ENCODE results near the gene DNAJB8.

DNAJB8 gene

GRCh38 chr3:128470134-128470899 lies 3.6 kb upstream of the DNAJB8 start:
- Histone ChIP-seq H3K27me3 (replicated peaks; ENCODE audit: control insufficient read depth, insufficient read depth, low read length) (peaks cover 84% of the 10 kb centered on the region), H3K36me3 (ENCODE audit: control insufficient read depth, insufficient read depth, low read length, severe bottlenecking) (no peaks in the 10 kb centered on the region), H3K9ac (ENCODE audit: low read length) (no peak overlapping the region), H3K4me1 (ENCODE audit: control insufficient read depth, insufficient read depth, low read length) (no peaks in the 10 kb centered on the region), H3K4me3 (ENCODE audit: low read length) (no peak overlapping the region), H3K9me3 (ENCODE audit: control insufficient read depth, low read length) (peaks cover 8% of the 10 kb centered on the region)
- DNase-seq (ENCODE audit: low read depth) = no peak

- Histone ChIP-seq H3K9ac (ENCODE audit: low read length) (no peak overlapping the region), H3K9me3 (ENCODE audit: control insufficient read depth, low read length) (peaks cover 8% of the 10 kb centered on the region), H3K4me1 (ENCODE audit: control insufficient read depth, insufficient read depth, low read length) (no peaks in the 10 kb centered on the region), H3K4me3 (ENCODE audit: low read length) (no peak overlapping the region), H3K27me3 (replicated peaks; ENCODE audit: control insufficient read depth, insufficient read depth, low read length) (peaks cover 83% of the 10 kb centered on the region), H3K36me3 (ENCODE audit: control insufficient read depth, insufficient read depth, low read length, severe bottlenecking) (no peaks in the 10 kb centered on the region)
- no peak for DNase-seq (ENCODE audit: low read depth)
These were observed 2.9 kb upstream of the DNAJB8 start for GRCh38 chr3:128469556-128469955.

GRCh38 chr3:128468791-128469527 lies 2.3 kb upstream of the DNAJB8 start:
- Histone ChIP-seq H3K4me1 (ENCODE audit: control insufficient read depth, insufficient read depth, low read length) (no peaks in the 10 kb centered on the region), H3K4me3 (ENCODE audit: low read length) (no peak overlapping the region), H3K9me3 (ENCODE audit: control insufficient read depth, low read length) (peaks cover 8% of the 10 kb centered on the region), H3K36me3 (ENCODE audit: control insufficient read depth, insufficient read depth, low read length, severe bottlenecking) (no peaks in the 10 kb centered on the region), H3K9ac (ENCODE audit: low read length) (no peak overlapping the region), H3K27me3 (replicated peaks; ENCODE audit: control insufficient read depth, insufficient read depth, low read length) (peaks cover 81% of the 10 kb centered on the region)
- no peak for DNase-seq (ENCODE audit: low read depth)

GRCh38 chr3:128468285-128468790 lies 1.6 kb upstream of the DNAJB8 start:
- Histone ChIP-seq H3K36me3 (ENCODE audit: control insufficient read depth, insufficient read depth, low read length, severe bottlenecking) (no peaks in the 10 kb centered on the region), H3K9me3 (ENCODE audit: control insufficient read depth, low read length) (peaks cover 8% of the 10 kb centered on the region), H3K27me3 (replicated peaks; ENCODE audit: control insufficient read depth, insufficient read depth, low read length) (peaks cover 78% of the 10 kb centered on the region), H3K4me1 (ENCODE audit: control insufficient read depth, insufficient read depth, low read length) (no peaks in the 10 kb centered on the region), H3K4me3 (ENCODE audit: low read length) (no peak overlapping the region), H3K9ac (ENCODE audit: low read length) (no peak overlapping the region)
- DNase-seq (ENCODE audit: low read depth) = no peak

- Histone ChIP-seq H3K27me3 (replicated peaks; ENCODE audit: control insufficient read depth, insufficient read depth, low read length) (peaks cover 55% of the 10 kb centered on the region), H3K4me1 (ENCODE audit: control insufficient read depth, insufficient read depth, low read length) (no peaks in the 10 kb centered on the region), H3K9me3 (ENCODE audit: control insufficient read depth, low read length) (no peaks in the 10 kb centered on the region), H3K9ac (ENCODE audit: low read length) (no peak overlapping the region), H3K4me3 (ENCODE audit: low read length) (no peak overlapping the region), H3K36me3 (ENCODE audit: control insufficient read depth, insufficient read depth, low read length, severe bottlenecking) (no peaks in the 10 kb centered on the region)
- no peak for DNase-seq (ENCODE audit: low read depth)
These were observed 2.0 kb downstream of the DNAJB8 start for GRCh38 chr3:128464702-128465101.

- DNase-seq (ENCODE audit: low read depth) = no peak
- H3K9ac ChIP-seq (ENCODE audit: low read length) = no peak overlapping the region
- no peak overlapping the region for H3K4me3 ChIP-seq (ENCODE audit: low read length)
- H3K36me3 ChIP-seq (ENCODE audit: control insufficient read depth, insufficient read depth, low read length, severe bottlenecking) = no peaks in the 10 kb centered on the region
- H3K27me3 ChIP-seq (replicated peaks; ENCODE audit: control insufficient read depth, insufficient read depth, low read length) = peaks cover 57% of the 10 kb centered on the region
- H3K4me1 ChIP-seq (ENCODE audit: control insufficient read depth, insufficient read depth, low read length) = no peaks in the 10 kb centered on the region
- H3K9me3 ChIP-seq (ENCODE audit: control insufficient read depth, low read length) = no peaks in the 10 kb centered on the region
These were observed 2.5 kb downstream of the DNAJB8 start for GRCh38 chr3:128464188-128464587.

- peaks cover 53% of the 10 kb centered on the region for H3K27me3 ChIP-seq (replicated peaks; ENCODE audit: control insufficient read depth, insufficient read depth, low read length)
- H3K36me3 ChIP-seq (ENCODE audit: control insufficient read depth, insufficient read depth, low read length, severe bottlenecking) = no peaks in the 10 kb centered on the region
- no peak overlapping the region for H3K4me3 ChIP-seq (ENCODE audit: low read length)
- H3K9me3 ChIP-seq (ENCODE audit: control insufficient read depth, low read length) = no peaks in the 10 kb centered on the region
- DNase-seq (ENCODE audit: low read depth) = no peak
- no peaks in the 10 kb centered on the region for H3K4me1 ChIP-seq (ENCODE audit: control insufficient read depth, insufficient read depth, low read length)
- no peak overlapping the region for H3K9ac ChIP-seq (ENCODE audit: low read length)
These were observed 2.9 kb downstream of the DNAJB8 start for GRCh38 chr3:128463771-128464170.

GRCh38 chr3:128463354-128463753 lies 3.3 kb downstream of the DNAJB8 start:
- Histone ChIP-seq H3K4me3 (ENCODE audit: low read length) (no peak overlapping the region), H3K36me3 (ENCODE audit: control insufficient read depth, insufficient read depth, low read length, severe bottlenecking) (no peaks in the 10 kb centered on the region), H3K4me1 (ENCODE audit: control insufficient read depth, insufficient read depth, low read length) (no peaks in the 10 kb centered on the region), H3K9ac (ENCODE audit: low read length) (no peak overlapping the region), H3K27me3 (replicated peaks; ENCODE audit: control insufficient read depth, insufficient read depth, low read length) (peaks cover 54% of the 10 kb centered on the region), H3K9me3 (ENCODE audit: control insufficient read depth, low read length) (no peaks in the 10 kb centered on the region)
- no peak for DNase-seq (ENCODE audit: low read depth)

- Histone ChIP-seq H3K36me3 (ENCODE audit: control insufficient read depth, insufficient read depth, low read length, severe bottlenecking) (no peaks in the 10 kb centered on the region), H3K9me3 (ENCODE audit: control insufficient read depth, low read length) (no peaks in the 10 kb centered on the region), H3K4me3 (ENCODE audit: low read length) (no peak overlapping the region), H3K9ac (ENCODE audit: low read length) (no peak overlapping the region), H3K27me3 (replicated peaks; ENCODE audit: control insufficient read depth, insufficient read depth, low read length) (peaks cover 54% of the 10 kb centered on the region), H3K4me1 (ENCODE audit: control insufficient read depth, insufficient read depth, low read length) (no peaks in the 10 kb centered on the region)
- no peak for DNase-seq (ENCODE audit: low read depth)
These were observed 3.8 kb downstream of the DNAJB8 start for GRCh38 chr3:128462931-128463330.

- H3K9me3 ChIP-seq (ENCODE audit: control insufficient read depth, low read length) = no peaks in the 10 kb centered on the region
- H3K4me3 ChIP-seq (ENCODE audit: low read length) = no peak overlapping the region
- DNase-seq (ENCODE audit: low read depth) = no peak
- no peaks in the 10 kb centered on the region for H3K36me3 ChIP-seq (ENCODE audit: control insufficient read depth, insufficient read depth, low read length, severe bottlenecking)
- no peaks in the 10 kb centered on the region for H3K4me1 ChIP-seq (ENCODE audit: control insufficient read depth, insufficient read depth, low read length)
- peaks cover 54% of the 10 kb centered on the region for H3K27me3 ChIP-seq (replicated peaks; ENCODE audit: control insufficient read depth, insufficient read depth, low read length)
- H3K9ac ChIP-seq (ENCODE audit: low read length) = no peak overlapping the region
These were observed 4.3 kb downstream of the DNAJB8 start for GRCh38 chr3:128462341-128462910.

GRCh38 chr3:128461731-128462130 lies 5.0 kb downstream of the DNAJB8 start:
- Histone ChIP-seq H3K4me3 (ENCODE audit: low read length) (no peak overlapping the region), H3K27me3 (replicated peaks; ENCODE audit: control insufficient read depth, insufficient read depth, low read length) (peaks cover 52% of the 10 kb centered on the region), H3K4me1 (ENCODE audit: control insufficient read depth, insufficient read depth, low read length) (no peaks in the 10 kb centered on the region), H3K9me3 (ENCODE audit: control insufficient read depth, low read length) (no peaks in the 10 kb centered on the region), H3K9ac (ENCODE audit: low read length) (no peak overlapping the region), H3K36me3 (ENCODE audit: control insufficient read depth, insufficient read depth, low read length, severe bottlenecking) (no peaks in the 10 kb centered on the region)
- DNase-seq (ENCODE audit: low read depth) = no peak

All from adipocyte (in vitro differentiated cells).